BE2C (cell line): ENCODE measurements around the gene SAMSN1.
"Not testable (repeated sequence)": the region's sequence is repeated elsewhere in the genome, so short reads cannot be mapped to it uniquely, and the experiment has no call there.

Source experiments
- DNase-seq: peaks from one replicate; pipeline ENCODE4 v3.0.0-alpha.2; 2020
- H3K27me3 ChIP-seq: fragments of 250-450 bp; sonication (Bioruptor Pico); 2 replicates; pipeline ENCODE4 v1.5.1; 2020; ENCODE audit warnings: mild to moderate bottlenecking
- H3K36me3 ChIP-seq: fragments of 250-450 bp; sonication (Bioruptor Pico); 2 replicates; pipeline ENCODE4 v1.5.1; 2020; ENCODE audit warnings: mild to moderate bottlenecking
- H3K4me1 ChIP-seq: fragments of 250-450 bp; sonication (Bioruptor Pico); 2 replicates; pipeline ENCODE4 v1.5.1; 2020
- H3K4me3 ChIP-seq: 2 replicates; pipeline ENCODE4 v1.5.1; 2011; ENCODE audit warnings: low read depth, low read length
- H3K9me3 ChIP-seq: fragments of 250-450 bp; sonication (Bioruptor Pico); 2 replicates; pipeline ENCODE4 v1.5.1; 2020
- CTCF ChIP-seq: IDR thresholded peaks from 2 replicates; pipeline ENCODE4 v1.5.1; 2012; ENCODE audit warnings: mild to moderate bottlenecking, low read depth, low read length

SAMSN1 gene

GRCh38 chr21:14497825-14498224, 48.3 kb downstream of the SAMSN1 start:
- no peaks in the 10 kb centered on the region for H3K36me3 ChIP-seq
- no peak for TF ChIP-seq CTCF
- DNase-seq, result no peak
- no peak overlapping the region for H3K4me3 ChIP-seq
- no peaks in the 10 kb centered on the region for H3K27me3 ChIP-seq
- no peaks in the 10 kb centered on the region for H3K4me1 ChIP-seq
- no peaks in the 10 kb centered on the region for H3K9me3 ChIP-seq

- H3K36me3 ChIP-seq, result no peaks in the 10 kb centered on the region
- no peaks in the 10 kb centered on the region for H3K9me3 ChIP-seq
- H3K4me3 ChIP-seq, result no peak overlapping the region
- no peak for TF ChIP-seq CTCF
- H3K4me1 ChIP-seq, result no peaks in the 10 kb centered on the region
- no peak for DNase-seq
- no peaks in the 10 kb centered on the region for H3K27me3 ChIP-seq
Measured at GRCh38 chr21:14495075-14495474, 51.0 kb downstream of the SAMSN1 start.

- H3K4me1 ChIP-seq, H3K27me3 ChIP-seq, DNase-seq, H3K9me3 ChIP-seq, H3K36me3 ChIP-seq, H3K4me3 ChIP-seq: not testable (repeated sequence)
Measured at GRCh38 chr21:14494181-14494580, 51.9 kb downstream of the SAMSN1 start.

GRCh38 chr21:14493731-14494130, 52.4 kb downstream of the SAMSN1 start:
- no peaks in the 10 kb centered on the region for H3K27me3 ChIP-seq

GRCh38 chr21:14492931-14493330, 53.2 kb downstream of the SAMSN1 start:
- Histone ChIP-seq H3K27me3 (no peaks in the 10 kb centered on the region), H3K36me3 (no peaks in the 10 kb centered on the region), H3K4me3 (no peak overlapping the region), H3K4me1 (no peaks in the 10 kb centered on the region), H3K9me3 (no peaks in the 10 kb centered on the region)
- no peak for DNase-seq
- no peak for TF ChIP-seq CTCF

More at GRCh38 chr21:14493731-14494130, 52.4 kb downstream of the SAMSN1 start:
- no peak for TF ChIP-seq CTCF
- no peaks in the 10 kb centered on the region for H3K36me3 ChIP-seq
- H3K4me3 ChIP-seq, result no peak overlapping the region
- DNase-seq, result no peak
- no peaks in the 10 kb centered on the region for H3K4me1 ChIP-seq
- H3K9me3 ChIP-seq, result no peaks in the 10 kb centered on the region

- Histone ChIP-seq H3K27me3 (no peaks in the 10 kb centered on the region), H3K36me3 (no peaks in the 10 kb centered on the region), H3K4me3 (no peak overlapping the region), H3K9me3 (no peaks in the 10 kb centered on the region), H3K4me1 (no peaks in the 10 kb centered on the region)
- no peak for TF ChIP-seq CTCF
- no peak for DNase-seq
Measured at GRCh38 chr21:14491269-14491681, 54.8 kb downstream of the SAMSN1 start.

GRCh38 chr21:14488672-14489204, 57.4 kb downstream of the SAMSN1 start:
- Histone ChIP-seq H3K27me3 (no peaks in the 10 kb centered on the region), H3K9me3 (no peaks in the 10 kb centered on the region), H3K4me3 (no peak overlapping the region), H3K4me1 (no peaks in the 10 kb centered on the region), H3K36me3 (no peaks in the 10 kb centered on the region)
- DNase-seq, result no peak
- TF ChIP-seq CTCF, result no peak
